NOMO-1 (cell line): ENCODE data around the gene ST8SIA5.

Experiments used
- DNase-seq, 2 experiments: peaks; one replicate each; lab custom pipeline; 2025; ENCODE audit not compliant: unreplicated experiment in 2 of 2; lab: John Stamatoyannopoulos, UW

Gene ST8SIA5

DNA sequence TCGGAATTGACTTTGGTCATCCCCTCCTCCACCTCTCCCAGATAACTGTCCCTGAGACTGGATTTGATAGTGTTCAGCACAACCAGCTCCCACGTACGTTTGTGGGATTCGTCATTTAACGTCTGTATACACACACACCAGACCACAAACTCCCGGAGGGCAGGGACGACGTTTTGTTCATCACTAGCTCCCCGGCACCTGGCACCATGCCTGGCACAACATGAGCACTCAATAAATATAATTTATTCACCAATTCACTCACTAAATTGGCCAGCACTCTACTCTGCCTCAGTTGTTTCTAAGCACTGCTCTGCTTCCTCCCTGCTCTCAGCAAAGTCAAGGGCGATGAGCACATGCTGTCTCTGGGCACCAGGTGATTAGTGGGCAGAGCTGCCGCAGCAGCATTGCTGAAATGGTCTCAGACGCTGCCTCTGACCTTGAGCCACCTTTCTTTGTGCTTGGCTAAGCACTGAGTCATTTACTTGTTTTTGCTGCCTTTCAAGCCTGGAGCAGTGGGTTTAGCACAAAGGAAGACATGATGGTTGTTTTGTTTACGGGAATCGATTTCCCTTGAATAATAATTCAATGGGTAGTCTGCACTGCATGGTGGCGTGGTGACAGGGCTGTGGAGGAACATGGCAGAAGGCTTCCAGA lies 80.5 kb downstream of the ST8SIA5 start:
- no peak for DNase-seq

GRCh38 chr18:46675112-46675511 lies 81.7 kb downstream of the ST8SIA5 start:
- peak in 1 of 2 experiments; percentile 33 for DNase-seq

- DNase-seq: peak in 1 of 2 experiments; percentile 31
Observed at GRCh38 chr18:46672062-46672970, 84.5 kb downstream of the ST8SIA5 start.

DNA sequence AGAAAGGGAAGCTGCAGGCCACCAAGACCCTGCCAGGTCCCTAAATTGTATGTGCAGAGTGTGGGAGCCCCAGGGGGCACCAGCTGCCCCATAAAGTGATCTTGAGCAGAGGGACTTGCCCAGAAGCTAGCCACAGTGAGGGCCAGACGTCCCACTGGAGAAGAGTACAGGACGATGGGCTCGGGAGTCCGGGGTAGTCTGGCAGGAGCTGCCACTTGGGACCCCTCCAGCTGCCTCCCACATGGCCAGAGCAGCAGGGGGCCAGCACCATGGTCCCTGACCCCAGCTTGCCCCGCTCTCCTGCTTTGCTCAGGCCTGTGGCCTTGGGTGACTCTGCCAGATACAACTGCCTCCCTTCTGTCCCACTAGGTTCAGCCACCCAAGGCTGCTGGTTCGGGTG lies 88.2 kb downstream of the ST8SIA5 start:
- DNase-seq: no peak

DNA sequence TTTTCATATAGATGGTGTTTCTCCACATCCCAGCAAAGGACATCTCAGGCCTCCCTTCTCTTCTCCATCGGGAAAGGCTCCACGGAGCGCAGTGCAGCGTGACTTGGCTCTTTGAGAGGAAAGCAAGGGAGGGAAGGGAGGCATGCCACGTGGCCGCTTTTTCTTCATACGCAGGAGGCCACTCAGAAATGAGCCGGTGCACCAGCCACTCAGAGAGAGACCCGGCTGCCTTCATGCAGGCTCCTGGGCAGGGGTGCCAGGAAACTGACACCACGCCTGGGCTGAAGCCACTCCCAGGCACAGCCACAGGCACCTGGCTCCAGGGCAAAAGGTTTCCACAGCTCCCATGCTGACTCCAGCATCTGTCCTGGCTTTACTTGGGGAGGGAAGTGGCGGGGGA lies 88.7 kb downstream of the ST8SIA5 start:
- no peak for DNase-seq

GRCh38 chr18:46663539-46663938 lies 93.3 kb downstream of the ST8SIA5 start:
- DNase-seq: peak in 1 of 2 experiments; percentile 36

GRCh38 chr18:46660957-46661749 lies 95.7 kb downstream of the ST8SIA5 start:
- DNase-seq: no peak

GRCh38 chr18:46659484-46659883 lies 97.4 kb downstream of the ST8SIA5 start:
- DNase-seq: no peak

GRCh38 chr18:46657115-46657955 lies 99.5 kb downstream of the ST8SIA5 start, which contains the start of gene LOXHD1:
LOXHD1 (minus strand) TSS chr18:46657220; CDS start chr18:46657033, 187 bp downstream.
- DNase-seq: no peak

- no peak for DNase-seq
Observed at GRCh38 chr18:46656326-46657114, 100.3 kb downstream of the ST8SIA5 start.

DNA sequence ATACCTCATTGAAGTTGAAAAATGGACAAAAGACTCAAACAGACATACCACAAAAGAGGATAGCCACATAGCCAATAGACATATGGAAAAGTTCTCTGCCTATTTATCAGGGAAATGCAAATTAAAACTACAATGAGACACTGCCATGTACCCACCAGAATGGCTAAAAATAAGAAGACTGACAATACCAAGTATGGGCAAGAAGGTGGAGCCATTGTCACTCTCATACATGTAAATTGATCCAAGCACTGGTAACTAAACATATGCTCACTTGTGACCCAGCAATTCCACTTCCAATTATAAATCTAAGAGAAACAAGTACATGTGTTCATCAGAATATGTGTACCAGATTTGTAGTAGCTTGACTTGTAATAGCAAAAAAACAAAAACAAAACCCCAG lies 104.5 kb downstream of the ST8SIA5 start:
- DNase-seq: no peak

- DNase-seq: no peak
Observed at GRCh38 chr18:46650681-46651080, 106.2 kb downstream of the ST8SIA5 start.

GRCh38 chr18:46649071-46649862 lies 107.6 kb downstream of the ST8SIA5 start:
- DNase-seq: no peak

- no peak for DNase-seq
Observed at GRCh38 chr18:46646468-46646867, 110.4 kb downstream of the ST8SIA5 start.

GRCh38 chr18:46642561-46642960 lies 114.3 kb downstream of the ST8SIA5 start:
- DNase-seq: no peak

DNA sequence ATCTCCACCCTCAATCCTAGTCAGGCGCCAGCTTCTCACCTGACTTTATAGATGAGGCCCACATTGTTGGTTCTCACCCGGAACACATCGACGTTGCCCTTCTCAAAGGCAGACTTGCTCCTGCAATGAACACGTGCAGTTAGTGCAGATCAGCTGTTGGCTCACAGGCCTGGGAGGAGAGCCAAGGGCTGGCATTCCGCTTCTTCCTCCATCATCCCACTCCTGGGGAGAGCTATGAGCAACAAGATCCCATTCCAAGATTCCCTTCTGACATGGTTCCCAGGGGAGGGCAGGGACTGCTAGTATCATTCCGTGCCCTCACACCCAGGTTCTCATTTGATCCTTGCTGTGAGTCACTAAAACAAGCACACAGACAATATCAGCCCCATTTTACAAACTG lies 114.9 kb downstream of the ST8SIA5 start:
- DNase-seq: no peak

- no peak for DNase-seq
Observed at GRCh38 chr18:46639386-46639785, 117.5 kb downstream of the ST8SIA5 start.

- DNase-seq: no peak
Observed at GRCh38 chr18:46636040-46636630, 120.7 kb downstream of the ST8SIA5 start.
